ENCODE measurements around the gene CADM1. TPM values are rescaled to one million over a fixed set of nuclear protein-coding genes. Genes with fewer than 3 reads are reported as not detected.

Gene CADM1
- total RNA-seq, 2 donors from 2014 or later = 49.6 to 137 TPM

GRCh38 chr11:115469361-115469760 is 34.9 kb downstream of the CADM1 start:
- Histone ChIP-seq H3K4me3 (no peak overlapping the region), H3K9me3 (no peaks in the 10 kb centered on the region), H3K36me3 (no peaks in the 10 kb centered on the region), H3K27me3 (replicated peaks; ENCODE audit: insufficient read depth) (no peaks in the 10 kb centered on the region), H3K4me1 (replicated peaks) (no peaks in the 10 kb centered on the region), H3K27ac (no peak overlapping the region)
- no peak for TF ChIP-seq POLR2AphosphoS5 (IDR thresholded peaks at IDR 0.05)
- TF ChIP-seq POLR2A (IDR thresholded peaks at IDR 0.05) = no peak
- TF ChIP-seq, protein P1, sequence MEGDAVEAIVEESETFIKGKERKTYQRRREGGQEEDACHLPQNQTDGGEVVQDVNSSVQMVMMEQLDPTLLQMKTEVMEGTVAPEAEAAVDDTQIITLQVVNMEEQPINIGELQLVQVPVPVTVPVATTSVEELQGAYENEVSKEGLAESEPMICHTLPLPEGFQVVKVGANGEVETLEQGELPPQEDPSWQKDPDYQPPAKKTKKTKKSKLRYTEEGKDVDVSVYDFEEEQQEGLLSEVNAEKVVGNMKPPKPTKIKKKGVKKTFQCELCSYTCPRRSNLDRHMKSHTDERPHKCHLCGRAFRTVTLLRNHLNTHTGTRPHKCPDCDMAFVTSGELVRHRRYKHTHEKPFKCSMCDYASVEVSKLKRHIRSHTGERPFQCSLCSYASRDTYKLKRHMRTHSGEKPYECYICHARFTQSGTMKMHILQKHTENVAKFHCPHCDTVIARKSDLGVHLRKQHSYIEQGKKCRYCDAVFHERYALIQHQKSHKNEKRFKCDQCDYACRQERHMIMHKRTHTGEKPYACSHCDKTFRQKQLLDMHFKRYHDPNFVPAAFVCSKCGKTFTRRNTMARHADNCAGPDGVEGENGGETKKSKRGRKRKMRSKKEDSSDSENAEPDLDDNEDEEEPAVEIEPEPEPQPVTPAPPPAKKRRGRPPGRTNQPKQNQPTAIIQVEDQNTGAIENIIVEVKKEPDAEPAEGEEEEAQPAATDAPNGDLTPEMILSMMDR (IDR thresholded peaks at IDR 0.05) = no peak
- intact Hi-C loops (cut with DNase I) = no loop called here
- DNase-seq (ENCODE audit: low spot score) = no peak
- WGBS = 83% methylated on average over 3 of the region's 3 CpGs

DNA sequence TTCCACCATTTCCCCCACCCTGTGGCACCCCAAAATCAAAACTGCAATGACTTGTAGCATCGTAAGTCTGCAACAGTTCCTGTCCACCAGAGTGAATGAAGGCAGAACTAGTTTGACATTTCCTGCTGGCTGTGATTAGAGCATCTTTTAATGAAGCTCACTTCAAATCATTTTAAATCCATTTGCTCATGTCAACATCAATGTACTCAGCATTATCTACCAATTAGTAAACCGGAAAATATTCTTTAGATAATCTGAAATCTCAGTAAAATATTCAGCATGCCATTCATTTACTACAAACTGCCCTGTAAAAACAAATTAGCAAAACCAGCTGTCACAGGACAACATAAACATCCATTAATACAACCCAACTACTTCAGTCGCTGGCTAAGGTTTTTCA is 38.1 kb downstream of the CADM1 start:
- no peak for DNase-seq (ENCODE audit: low spot score)
- Histone ChIP-seq H3K4me1 (replicated peaks) (no peaks in the 10 kb centered on the region), H3K27me3 (replicated peaks; ENCODE audit: insufficient read depth) (no peaks in the 10 kb centered on the region), H3K4me3 (no peak overlapping the region), H3K9me3 (no peaks in the 10 kb centered on the region), H3K36me3 (no peaks in the 10 kb centered on the region), H3K27ac (no peak overlapping the region)
- TF ChIP-seq POLR2AphosphoS5 (IDR thresholded peaks at IDR 0.05) = no peak
- no peak for TF ChIP-seq POLR2A (IDR thresholded peaks at IDR 0.05)
- TF ChIP-seq, protein P1 (IDR thresholded peaks at IDR 0.05) = no peak
- WGBS = 91% methylated on average over 3 of the region's 3 CpGs
- intact Hi-C loops (cut with DNase I) = no loop called here

- H3K27me3 ChIP-seq (replicated peaks; ENCODE audit: insufficient read depth) = no peaks in the 10 kb centered on the region
- H3K4me1 ChIP-seq (replicated peaks) = no peaks in the 10 kb centered on the region
- H3K9me3 ChIP-seq = no peaks in the 10 kb centered on the region
- H3K4me3 ChIP-seq = no peak overlapping the region
- H3K36me3 ChIP-seq = no peaks in the 10 kb centered on the region
- no peak overlapping the region for H3K27ac ChIP-seq
- no peak for TF ChIP-seq POLR2A (IDR thresholded peaks at IDR 0.05)
- TF ChIP-seq POLR2AphosphoS5 (IDR thresholded peaks at IDR 0.05) = no peak
- TF ChIP-seq, protein P1 (IDR thresholded peaks at IDR 0.05) = no peak
- intact Hi-C loops (cut with DNase I) = no loop called here
- 82% methylated on average over 2 of the region's 2 CpGs for WGBS
- DNase-seq (ENCODE audit: low spot score) = no peak
Observed at GRCh38 chr11:115464269-115464668, 39.9 kb downstream of the CADM1 start.

DNA sequence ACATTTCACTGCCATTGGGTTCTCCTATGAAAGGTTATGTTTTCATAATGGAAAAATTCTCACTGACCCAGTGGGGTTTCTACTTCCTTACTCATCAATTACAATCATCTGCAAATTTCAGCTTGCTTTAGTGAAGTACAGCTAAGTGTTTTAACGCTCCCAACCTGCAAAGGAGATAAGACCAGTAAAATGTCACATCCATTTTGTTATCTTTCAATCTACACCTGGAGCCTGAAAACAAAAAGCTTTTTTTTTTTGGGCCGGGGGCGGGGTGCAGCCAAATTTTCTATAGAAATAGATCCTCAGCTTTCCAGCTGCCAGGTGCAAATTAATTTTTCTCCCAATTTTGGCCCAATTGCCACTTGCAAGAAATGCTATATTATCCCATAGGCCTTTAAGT is 40.6 kb downstream of the CADM1 start:
- intact Hi-C loops (cut with DNase I) = no loop called here

GRCh38 chr11:115462757-115463156 is 41.5 kb downstream of the CADM1 start:
- no peak for DNase-seq (ENCODE audit: low spot score)
- WGBS = 95% methylated on average over 1 of the region's 1 CpG
- intact Hi-C loops (cut with DNase I) = no loop called here
- Histone ChIP-seq H3K36me3 (no peaks in the 10 kb centered on the region), H3K27ac (no peak overlapping the region), H3K9me3 (no peaks in the 10 kb centered on the region), H3K4me3 (no peak overlapping the region), H3K27me3 (replicated peaks; ENCODE audit: insufficient read depth) (no peaks in the 10 kb centered on the region), H3K4me1 (replicated peaks) (no peaks in the 10 kb centered on the region)
- TF ChIP-seq POLR2A (IDR thresholded peaks at IDR 0.05) (no peak), POLR2AphosphoS5 (IDR thresholded peaks at IDR 0.05) (no peak)
- TF ChIP-seq, protein P1 (IDR thresholded peaks at IDR 0.05) = no peak

More for the DNA sequence above, 40.6 kb downstream of the CADM1 start:
- no peak overlapping the region for H3K4me3 ChIP-seq
- no peak overlapping the region for H3K27ac ChIP-seq
- H3K4me1 ChIP-seq (replicated peaks) = no peaks in the 10 kb centered on the region
- H3K27me3 ChIP-seq (replicated peaks; ENCODE audit: insufficient read depth) = no peaks in the 10 kb centered on the region
- no peaks in the 10 kb centered on the region for H3K36me3 ChIP-seq
- TF ChIP-seq, protein P1 (IDR thresholded peaks at IDR 0.05) = no peak
- TF ChIP-seq POLR2A (IDR thresholded peaks at IDR 0.05) (no peak), POLR2AphosphoS5 (IDR thresholded peaks at IDR 0.05) (no peak)
- WGBS = 59% methylated on average over 3 of the region's 3 CpGs
- no peak for DNase-seq (ENCODE audit: low spot score)
- no peaks in the 10 kb centered on the region for H3K9me3 ChIP-seq

All from prostate gland (tissue), 2 donors.